ENCODE results near the gene APRT.

APRT gene

DNA sequence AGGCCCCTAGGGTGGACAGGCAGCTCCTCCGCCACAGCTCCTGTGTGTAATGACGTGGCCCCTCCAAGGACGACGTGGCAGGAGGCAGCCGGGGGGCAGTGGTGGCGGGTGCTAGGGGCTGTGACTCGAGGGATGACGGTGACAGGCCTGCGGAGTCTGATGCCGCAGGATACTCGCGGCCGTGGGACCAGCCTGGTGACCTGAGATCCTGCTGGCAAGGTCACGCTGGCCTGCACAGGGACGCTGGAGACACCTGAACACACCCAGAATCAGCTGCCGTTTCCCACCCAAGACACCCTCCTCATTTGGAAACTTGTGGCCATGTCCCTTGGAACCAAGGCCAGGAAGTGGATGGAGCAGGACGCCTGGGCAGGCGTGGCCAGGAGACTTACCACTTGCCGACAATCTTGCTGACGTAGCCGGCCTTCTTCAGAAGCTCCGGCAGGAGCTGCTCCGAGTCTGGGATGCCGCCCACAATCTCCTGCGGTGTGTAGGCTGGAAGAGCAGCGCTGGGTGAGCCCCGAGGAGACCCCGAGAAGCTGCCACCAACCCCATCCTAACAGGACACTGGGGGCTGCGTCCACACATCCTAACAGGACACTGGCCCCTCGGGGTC is 29.0 kb upstream of the APRT start:
- no peak for FAIRE-seq
- TF ChIP-seq POLR2AphosphoS5 (IDR thresholded peaks at IDR 0.05; ENCODE audit: low read depth, low read length) (no peak), POLR2A (IDR thresholded peaks at IDR 0.05; ENCODE audit: low read depth, low read length) (no peak), TAF1 (IDR thresholded peaks at IDR 0.05; ENCODE audit: borderline replicate concordance, low read depth, low read length) (no peak)
- DNase-seq (ENCODE audit: insufficient read length): no peak

DNA sequence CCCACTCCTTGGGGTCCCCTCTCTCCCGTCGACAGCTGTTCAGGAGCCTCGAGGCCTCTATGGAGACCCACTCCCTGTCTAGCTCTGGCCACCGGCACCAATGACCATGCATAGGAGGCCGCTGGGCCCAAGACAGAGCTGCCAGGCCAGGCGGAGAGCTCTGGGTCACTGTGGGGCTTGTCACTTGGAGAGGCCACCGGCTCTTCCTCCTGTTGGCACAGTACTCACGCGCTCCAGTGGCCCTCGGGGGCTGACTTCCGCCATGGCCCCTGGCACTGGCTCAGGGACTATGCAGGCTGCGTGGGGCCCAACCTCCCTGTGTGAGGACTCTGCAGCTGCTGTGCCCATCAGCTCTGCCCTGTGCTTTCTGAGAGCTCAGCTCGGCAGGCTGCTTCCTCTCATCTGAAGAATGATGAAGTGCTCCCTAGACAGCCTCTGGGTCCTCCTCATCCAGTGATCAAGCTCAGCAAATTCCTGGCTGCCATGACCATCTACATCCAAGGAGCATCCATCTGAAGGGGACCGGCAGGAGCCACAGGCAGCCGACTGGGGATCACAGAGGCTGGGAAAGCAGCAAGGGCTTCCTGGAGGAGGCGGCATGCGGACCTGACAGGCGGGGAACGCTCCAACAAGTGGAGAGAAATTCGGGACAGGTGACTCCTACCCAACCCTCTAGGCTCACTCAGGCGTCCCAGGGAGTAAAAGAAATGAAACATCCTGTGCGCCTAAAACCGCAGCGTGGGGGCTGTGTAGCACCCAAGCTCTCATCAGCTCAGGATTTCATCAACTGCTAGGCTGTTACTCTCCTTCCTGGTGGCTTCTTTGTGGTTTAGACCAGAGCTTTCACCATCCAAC is 28.2 kb upstream of the APRT start:
- TF ChIP-seq TAF1 (IDR thresholded peaks at IDR 0.05; ENCODE audit: borderline replicate concordance, low read depth, low read length) (no peak), POLR2AphosphoS5 (IDR thresholded peaks at IDR 0.05; ENCODE audit: low read depth, low read length) (no peak), POLR2A (IDR thresholded peaks at IDR 0.05; ENCODE audit: low read depth, low read length) (no peak)
- DNase-seq (ENCODE audit: insufficient read length) (no peak), FAIRE-seq (no peak)

DNA sequence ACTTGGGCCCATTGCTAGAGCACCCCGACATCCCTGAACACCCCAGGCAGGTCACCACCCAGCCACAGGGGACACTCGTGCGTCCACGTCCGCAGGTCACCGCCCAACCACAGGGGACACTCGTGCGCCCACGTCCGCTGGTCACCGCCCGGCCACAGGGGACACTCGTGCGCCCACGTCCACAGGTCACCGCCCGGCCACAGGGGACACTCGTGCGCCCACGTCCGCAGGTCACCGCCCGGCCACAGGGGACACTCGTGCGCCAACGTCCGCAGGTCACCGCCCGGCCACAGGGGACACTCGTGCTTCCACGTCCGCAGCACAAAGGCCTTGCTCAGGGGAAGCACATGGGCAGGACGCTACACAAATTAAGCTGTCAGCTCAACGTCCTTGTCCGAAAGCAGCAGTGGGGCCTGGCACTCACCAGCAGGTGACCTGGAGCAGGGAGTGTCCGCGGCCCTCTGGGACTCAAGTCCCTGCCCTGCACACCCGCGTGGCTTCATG is 27.4 kb upstream of the APRT start:
- DNase-seq (ENCODE audit: insufficient read length) (no peak), FAIRE-seq (no peak)
- no peak for TF ChIP-seq POLR2AphosphoS5 (IDR thresholded peaks at IDR 0.05; ENCODE audit: low read depth, low read length)
- TF ChIP-seq POLR2A (IDR thresholded peaks at IDR 0.05; ENCODE audit: low read depth, low read length): no peak
- TF ChIP-seq TAF1 (IDR thresholded peaks at IDR 0.05; ENCODE audit: borderline replicate concordance, low read depth, low read length): no peak

DNA sequence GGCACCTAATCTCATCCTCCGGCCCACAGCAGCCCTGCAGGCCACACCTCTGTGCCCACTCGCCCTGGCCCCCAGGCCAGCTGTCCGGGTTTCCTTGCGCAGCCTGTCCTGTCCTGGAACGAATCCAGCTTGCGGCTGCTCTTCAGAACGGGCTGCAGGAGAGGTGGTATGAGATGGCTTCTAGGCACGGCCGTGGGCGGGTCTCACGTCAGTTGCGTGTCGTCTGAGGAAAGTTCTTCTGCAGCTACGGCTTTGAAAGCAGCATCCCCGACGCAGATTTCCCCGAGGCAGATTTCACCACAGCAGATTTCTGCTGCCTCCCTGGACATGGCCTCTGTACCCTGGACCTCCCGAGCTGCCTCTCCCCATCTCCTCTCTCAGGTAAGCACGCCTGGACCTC is 26.8 kb upstream of the APRT start:
- FAIRE-seq (no peak), DNase-seq (ENCODE audit: insufficient read length) (no peak)
- TF ChIP-seq TAF1 (IDR thresholded peaks at IDR 0.05; ENCODE audit: borderline replicate concordance, low read depth, low read length): no peak
- TF ChIP-seq POLR2AphosphoS5 (IDR thresholded peaks at IDR 0.05; ENCODE audit: low read depth, low read length): no peak
- TF ChIP-seq POLR2A (IDR thresholded peaks at IDR 0.05; ENCODE audit: low read depth, low read length): no peak

DNA sequence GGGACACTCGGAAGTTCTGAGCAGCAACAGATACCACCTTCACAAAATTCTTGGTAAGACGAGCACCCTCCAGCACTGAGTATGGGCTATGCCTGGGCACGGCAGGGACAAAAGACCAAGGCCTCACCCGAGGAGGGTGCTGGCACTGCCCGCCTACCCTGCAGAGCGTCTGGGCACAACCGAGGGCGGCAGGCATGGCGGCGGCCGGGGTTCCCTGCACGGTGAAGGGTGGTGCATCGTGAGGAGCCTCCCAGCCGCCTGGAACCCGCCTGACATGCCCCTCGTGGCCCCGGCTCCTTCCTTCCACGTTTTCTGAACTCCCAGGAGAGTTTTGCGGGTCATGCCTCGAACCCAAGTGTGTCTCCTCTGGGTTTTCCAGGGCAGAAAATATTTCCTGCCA is 26.1 kb upstream of the APRT start:
- TF ChIP-seq TAF1 (IDR thresholded peaks at IDR 0.05; ENCODE audit: borderline replicate concordance, low read depth, low read length) (no peak), POLR2A (IDR thresholded peaks at IDR 0.05; ENCODE audit: low read depth, low read length) (no peak), POLR2AphosphoS5 (IDR thresholded peaks at IDR 0.05; ENCODE audit: low read depth, low read length) (no peak)
- no peak for FAIRE-seq
- no peak for DNase-seq (ENCODE audit: insufficient read length)

DNA sequence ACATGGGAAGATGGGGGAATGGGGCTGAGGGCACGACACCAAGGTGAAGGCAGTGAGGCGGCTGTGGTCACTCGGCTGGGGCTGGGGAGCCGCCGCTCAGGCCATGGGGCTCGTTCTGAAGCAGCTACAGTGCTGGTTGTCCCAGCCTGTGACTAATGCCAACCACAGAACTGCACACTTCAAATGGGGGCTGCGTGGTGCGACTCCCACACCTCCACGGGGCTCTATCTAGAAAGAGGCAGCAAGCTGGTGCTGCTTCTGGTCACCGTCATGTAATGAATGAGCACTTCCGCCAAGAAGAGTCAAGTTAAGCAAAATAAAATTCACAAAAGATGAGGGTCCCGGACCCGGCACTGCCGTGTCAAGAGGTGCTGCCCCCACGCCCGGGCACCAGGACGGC is 25.1 kb upstream of the APRT start:
- TF ChIP-seq POLR2A (IDR thresholded peaks at IDR 0.05; ENCODE audit: low read depth, low read length): no peak
- no peak for FAIRE-seq
- no peak for DNase-seq (ENCODE audit: insufficient read length)

DNA sequence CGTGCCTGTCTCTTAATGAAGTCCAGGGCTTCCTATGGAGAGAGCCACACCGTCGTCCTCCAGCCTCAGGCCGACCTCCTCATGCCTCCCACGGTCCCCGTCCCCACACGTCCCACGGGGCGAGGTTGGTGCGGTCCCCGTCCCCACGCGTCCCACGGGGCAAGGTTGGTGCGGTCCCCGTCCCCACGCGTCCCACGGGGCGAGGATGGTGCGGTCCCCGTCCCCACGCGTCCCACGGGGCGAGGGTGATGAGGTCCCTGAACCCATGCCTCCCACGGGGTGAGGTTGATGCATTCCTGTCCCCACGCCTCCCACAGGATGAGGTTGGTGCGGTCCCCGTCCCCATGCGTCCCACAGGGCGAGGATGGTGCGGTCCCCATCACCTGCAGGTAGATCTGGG is 24.1 kb upstream of the APRT start:
- TF ChIP-seq POLR2A (IDR thresholded peaks at IDR 0.05; ENCODE audit: low read depth, low read length) (no peak), POLR2AphosphoS5 (IDR thresholded peaks at IDR 0.05; ENCODE audit: low read depth, low read length) (no peak), TAF1 (IDR thresholded peaks at IDR 0.05; ENCODE audit: borderline replicate concordance, low read depth, low read length) (no peak)
- FAIRE-seq (no peak), DNase-seq (ENCODE audit: insufficient read length) (no peak)

DNA sequence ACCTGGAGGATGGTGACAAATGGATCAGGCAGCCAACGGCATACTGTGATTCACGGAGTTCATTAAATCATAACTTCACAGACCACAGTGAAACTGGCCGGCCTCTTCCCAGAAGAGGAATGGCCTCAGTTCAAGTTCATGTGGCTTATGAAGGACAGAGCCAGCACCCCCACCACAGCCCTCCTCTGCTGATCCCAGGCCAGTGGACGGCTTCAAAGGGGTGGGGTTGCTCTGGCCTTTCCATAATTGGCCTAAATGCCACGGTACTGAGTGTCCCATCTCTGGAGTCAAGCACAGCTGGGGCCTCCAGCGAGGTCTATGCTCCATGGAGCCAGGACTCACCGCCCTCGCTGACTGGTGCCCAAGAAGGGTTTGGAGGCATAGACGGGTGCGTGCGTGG is 23.7 kb upstream of the APRT start:
- TF ChIP-seq TAF1 (IDR thresholded peaks at IDR 0.05; ENCODE audit: borderline replicate concordance, low read depth, low read length) (no peak), POLR2A (IDR thresholded peaks at IDR 0.05; ENCODE audit: low read depth, low read length) (no peak), POLR2AphosphoS5 (IDR thresholded peaks at IDR 0.05; ENCODE audit: low read depth, low read length) (no peak)
- no peak for DNase-seq (ENCODE audit: insufficient read length)
- FAIRE-seq: no peak

DNA sequence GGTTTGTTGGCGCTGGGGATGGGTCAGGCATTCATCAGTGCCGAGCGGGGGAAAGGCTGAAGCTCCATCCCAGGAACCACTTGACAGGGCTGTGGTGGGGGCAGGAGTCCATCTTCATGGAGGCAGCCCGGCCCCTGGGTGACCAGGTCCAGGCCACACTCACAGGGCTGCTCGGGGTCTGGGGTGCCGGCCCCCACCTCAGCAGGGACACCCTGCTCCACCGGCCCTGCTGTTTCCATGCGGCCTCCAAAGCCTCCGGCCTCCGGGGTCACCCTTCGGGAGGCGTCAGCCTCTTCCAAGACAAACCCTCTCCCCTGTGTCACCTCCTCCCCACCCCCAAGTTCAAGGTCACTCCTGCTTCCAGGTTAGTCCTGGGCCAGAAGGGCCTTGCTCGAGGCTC is 22.9 kb upstream of the APRT start:
- DNase-seq (ENCODE audit: insufficient read length) (no peak), FAIRE-seq (no peak)
- TF ChIP-seq POLR2A (IDR thresholded peaks at IDR 0.05; ENCODE audit: low read depth, low read length): no peak

DNA sequence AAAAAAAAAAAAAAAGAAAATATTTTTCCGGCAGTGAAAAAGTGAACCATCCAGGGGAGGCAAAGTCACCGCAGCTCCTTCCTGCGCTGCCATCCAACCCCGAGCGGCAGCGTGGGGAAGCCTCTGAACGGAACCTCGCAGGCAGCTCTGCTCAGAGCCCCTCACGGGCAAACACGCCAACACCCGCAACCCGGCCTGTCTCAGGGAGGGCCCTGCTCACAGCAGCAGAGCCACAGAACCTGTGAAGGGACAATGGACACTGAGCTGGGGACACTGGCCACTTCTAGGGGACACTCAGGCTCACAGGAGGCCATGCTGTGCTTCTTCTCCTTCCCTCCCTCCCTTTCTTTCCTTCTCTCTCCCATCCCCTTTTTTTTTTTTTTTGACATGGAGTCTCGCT is 21.4 kb upstream of the APRT start:
- DNase-seq (ENCODE audit: insufficient read length): no peak
- no peak for FAIRE-seq
- no peak for TF ChIP-seq TAF1 (IDR thresholded peaks at IDR 0.05; ENCODE audit: borderline replicate concordance, low read depth, low read length)
- TF ChIP-seq POLR2AphosphoS5 (IDR thresholded peaks at IDR 0.05; ENCODE audit: low read depth, low read length): no peak
- no peak for TF ChIP-seq POLR2A (IDR thresholded peaks at IDR 0.05; ENCODE audit: low read depth, low read length)

DNA sequence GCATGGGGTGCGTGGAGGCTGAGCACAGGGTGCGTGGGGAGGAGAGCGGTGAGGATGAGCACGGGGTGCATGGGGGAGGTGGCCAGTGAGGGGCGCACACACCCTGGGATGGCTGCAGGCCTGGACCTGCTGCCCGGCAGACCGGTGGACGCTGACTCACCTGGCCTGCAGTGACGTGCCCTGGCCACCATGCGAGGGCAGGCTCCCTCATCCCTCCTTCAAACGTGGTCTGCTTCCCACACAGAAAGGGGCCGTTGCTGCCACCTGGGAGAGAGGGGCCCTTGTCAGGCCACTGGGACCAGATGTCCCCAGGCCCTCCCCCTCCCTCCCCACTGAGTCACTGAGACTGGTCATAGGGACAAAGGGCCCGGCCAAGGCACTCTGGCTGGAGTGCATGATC is 20.1 kb upstream of the APRT start:
- TF ChIP-seq POLR2A (IDR thresholded peaks at IDR 0.05; ENCODE audit: low read depth, low read length): no peak
- TF ChIP-seq POLR2AphosphoS5 (IDR thresholded peaks at IDR 0.05; ENCODE audit: low read depth, low read length): no peak
- TF ChIP-seq TAF1 (IDR thresholded peaks at IDR 0.05; ENCODE audit: borderline replicate concordance, low read depth, low read length): no peak
- no peak for DNase-seq (ENCODE audit: insufficient read length)
- no peak for FAIRE-seq

DNA sequence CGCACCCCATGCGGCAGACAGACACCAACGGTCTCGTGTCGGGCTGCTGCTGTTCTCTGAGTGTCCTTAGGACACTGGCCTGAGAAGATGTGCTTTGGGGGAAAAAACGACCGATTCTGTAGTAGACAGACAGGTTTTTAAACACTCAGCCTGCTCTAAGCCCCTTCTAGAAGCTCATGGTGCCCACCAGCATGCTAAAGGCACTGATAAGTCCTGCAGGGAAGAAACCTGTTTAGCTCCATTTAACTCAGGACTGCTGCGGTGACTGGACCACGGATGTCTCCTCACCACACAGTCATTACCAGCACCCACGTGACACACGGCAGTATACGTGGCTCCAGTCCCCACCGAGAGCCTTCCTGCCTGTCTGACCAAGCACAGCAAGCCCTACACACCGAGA is 19.1 kb upstream of the APRT start:
- no peak for TF ChIP-seq POLR2AphosphoS5 (IDR thresholded peaks at IDR 0.05; ENCODE audit: low read depth, low read length)
- TF ChIP-seq POLR2A (IDR thresholded peaks at IDR 0.05; ENCODE audit: low read depth, low read length): no peak
- no peak for TF ChIP-seq TAF1 (IDR thresholded peaks at IDR 0.05; ENCODE audit: borderline replicate concordance, low read depth, low read length)
- no peak for FAIRE-seq

More for the DNA sequence above, 19.1 kb upstream of the APRT start:
- DNase-seq (ENCODE audit: insufficient read length): no peak
